SKM-1 treated with dmso at 0.1 percent for 144 hours (cell line): ENCODE data around the gene ANXA4.

ENCODE experiments used
- DNase-seq: peaks from one replicate; lab custom pipeline; 2025; ENCODE audit not compliant: unreplicated experiment; lab: John Stamatoyannopoulos, UW

The ANXA4 gene

DNA sequence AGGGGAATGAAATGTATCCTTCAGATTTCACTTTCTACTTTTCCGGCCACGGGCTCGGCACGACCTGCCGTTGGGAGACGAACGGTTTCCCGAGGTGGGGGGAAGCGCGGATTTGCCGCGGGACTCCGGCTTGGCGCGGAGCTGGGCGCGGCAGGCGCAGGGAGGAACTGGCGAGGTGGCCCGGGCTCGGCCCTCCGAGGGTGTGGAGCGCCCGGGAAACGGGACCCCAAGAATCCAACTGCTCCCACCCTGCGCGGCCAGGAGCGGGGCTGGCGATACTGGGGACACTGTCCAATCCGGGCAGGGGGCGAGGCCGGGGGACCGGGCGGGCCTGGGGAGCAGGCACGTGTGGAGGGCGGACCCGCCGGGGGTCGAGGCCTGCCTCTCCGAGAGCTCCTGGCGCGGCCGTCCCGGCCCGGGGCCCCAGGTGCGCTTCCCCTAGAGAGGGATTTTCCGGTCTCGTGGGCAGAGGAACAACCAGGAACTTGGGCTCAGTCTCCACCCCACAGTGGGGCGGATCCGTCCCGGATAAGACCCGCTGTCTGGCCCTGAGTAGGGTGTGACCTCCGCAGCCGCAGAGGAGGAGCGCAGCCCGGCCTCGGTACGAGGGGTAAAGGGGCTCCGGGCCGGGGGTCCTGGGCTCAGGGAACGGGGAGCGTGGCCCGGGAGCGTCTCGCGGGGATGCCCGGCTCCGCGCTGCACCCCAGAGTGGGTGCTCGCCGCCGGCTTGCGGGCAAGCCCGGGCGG is at the start of gene ANXA4:
ANXA4 (plus strand) TSS at position 560 of the 747 bp plus-strand sequence. CDS start 39,432 bp downstream, outside the sequence.
- peak; percentile 52 for DNase-seq

DNA sequence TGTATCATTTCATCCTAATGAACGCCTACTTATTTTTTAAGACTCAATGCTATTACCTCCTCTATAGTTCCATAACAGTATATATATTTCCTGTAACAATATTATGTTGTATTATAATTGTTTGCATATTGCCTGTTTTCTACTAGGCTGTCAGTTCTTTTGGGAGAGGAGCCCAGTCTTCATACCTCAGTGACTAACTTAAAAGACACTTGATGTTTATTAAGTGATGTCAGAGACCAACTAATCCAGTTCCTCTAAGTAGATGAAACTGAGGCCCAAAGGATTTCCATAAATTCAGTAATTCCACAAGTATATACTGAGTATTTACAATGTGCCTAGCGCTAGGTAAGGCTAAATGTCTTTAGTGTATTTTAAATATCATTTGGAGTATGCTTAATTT is 49.5 kb upstream of the ANXA4 start:
- no peak for DNase-seq

DNA sequence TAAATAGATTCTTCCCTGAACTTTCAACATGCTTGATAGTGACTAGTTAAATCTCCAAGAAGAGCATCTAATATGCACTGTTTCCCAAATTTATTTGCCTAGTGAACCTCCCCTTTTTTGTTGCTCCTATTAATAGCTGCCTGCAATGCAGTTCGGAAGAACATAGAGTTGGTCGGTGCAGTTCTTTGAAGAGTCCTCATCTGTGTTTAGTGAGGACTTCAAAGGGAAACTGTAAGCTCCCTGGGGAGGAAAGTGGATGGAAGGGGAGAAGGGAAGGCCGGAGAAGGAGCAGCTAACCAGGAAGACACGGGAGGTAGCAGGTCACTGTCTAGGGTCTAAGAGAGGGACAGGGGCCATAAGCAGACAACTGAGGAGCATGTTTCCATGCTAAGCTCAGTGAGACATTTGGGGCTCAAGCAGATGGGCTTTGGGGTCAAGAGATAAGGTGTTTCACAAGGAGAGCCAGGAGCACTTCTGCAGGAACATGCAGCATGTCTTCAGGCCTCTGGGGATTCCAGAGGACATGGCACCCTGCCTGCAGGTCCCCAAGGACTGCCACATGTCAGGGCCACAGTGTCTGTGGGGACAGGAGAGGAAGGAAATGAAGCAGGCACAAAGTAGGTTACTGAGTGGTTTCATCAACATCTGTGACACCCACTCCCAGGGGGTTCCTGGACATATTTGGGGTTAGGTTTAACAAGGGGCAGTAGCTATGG is 48.7 kb upstream of the ANXA4 start:
- peak; percentile 22 for DNase-seq

DNA sequence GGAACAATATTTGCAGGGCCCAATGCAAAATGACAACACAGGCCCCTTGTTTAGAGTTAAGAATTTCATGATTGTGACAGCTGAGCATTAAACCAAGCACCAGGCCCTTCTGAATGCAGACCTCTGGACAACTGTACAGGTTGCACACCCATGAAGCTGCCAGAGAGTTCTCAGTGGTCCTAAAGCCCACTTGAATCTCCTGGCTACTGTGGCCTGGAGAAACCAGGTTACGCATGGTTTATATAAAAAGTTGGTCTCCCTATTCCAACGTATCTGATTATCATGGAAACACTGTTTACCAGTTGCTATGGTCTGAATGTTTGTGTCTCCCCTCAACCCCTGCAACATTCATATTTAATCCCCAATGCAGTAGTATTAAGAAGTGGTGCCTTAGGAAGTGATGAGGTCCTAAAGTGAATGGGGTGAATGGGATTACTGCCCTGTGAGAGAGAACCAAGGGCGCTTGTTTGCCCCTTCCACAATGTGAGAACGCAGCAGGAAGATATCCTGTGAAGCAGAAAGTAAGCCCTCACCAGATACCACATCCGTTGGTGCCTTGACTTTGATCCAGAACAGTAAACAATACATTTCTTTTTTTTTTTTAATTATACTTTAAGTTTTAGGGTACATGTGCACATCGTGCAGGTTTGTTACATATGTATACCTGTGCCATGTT is 48.0 kb upstream of the ANXA4 start:
- DNase-seq: no peak

DNA sequence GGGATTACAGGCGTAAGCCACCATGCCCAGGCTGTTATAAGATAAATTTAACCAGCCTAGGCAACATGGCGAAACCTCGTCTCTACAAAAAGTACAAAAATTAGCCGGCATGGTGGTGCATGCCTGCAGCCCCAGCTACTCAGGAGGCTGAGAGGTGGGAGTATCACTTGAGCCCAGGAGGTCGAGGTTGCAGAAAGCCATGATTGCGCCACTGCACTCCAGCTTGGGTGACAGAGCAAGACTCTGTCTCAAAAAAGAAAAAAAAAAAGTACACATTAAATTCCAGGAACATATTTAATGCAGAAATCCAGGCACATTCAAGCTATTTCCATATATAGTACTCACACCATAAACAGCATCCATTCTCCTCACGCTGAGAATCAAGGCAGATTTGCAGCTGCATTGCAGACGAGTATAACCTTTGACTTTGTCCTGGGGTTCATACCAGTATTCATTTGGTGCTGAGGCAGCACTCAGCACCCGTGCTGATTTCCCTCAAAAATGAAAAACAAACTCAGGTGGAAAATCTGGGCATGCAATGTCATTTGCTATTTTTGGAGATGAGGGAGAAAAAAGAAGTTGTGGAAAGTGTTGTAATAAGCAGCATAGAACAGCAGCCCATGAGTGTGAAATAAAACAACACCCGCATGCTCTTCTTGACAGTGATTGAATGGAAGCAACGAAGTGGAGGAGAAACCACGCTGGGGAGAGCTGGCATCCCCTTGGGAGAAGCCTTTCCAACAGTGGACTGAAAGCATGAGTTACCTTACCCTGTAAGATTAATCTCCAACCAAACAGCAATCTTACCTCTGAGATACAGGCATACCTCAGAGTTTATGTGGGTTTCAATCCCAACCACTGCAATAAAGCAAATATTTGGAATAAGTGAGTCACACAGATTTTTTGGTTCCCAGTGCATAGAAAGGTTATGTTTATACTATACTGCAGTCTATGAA is 46.8 kb upstream of the ANXA4 start:
- peak; percentile 21 for DNase-seq

DNA sequence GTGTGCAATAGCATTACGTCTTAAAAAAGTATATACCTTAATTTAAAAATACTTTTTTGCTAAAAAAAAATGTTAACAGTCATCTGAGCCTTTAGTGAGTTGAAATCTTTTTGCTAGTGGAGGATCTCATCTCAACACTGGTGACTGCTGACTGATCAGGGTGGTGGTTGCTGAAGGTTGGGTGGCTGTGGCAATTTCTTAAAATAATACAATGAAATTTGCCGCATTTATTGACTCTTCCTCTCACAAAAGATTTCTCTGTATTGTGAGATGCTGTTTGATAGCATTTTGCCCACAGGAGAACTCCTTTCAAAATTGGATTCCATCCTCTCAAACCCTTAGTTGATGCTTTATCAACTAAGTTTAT is 46.1 kb upstream of the ANXA4 start:
- DNase-seq: no peak

DNA sequence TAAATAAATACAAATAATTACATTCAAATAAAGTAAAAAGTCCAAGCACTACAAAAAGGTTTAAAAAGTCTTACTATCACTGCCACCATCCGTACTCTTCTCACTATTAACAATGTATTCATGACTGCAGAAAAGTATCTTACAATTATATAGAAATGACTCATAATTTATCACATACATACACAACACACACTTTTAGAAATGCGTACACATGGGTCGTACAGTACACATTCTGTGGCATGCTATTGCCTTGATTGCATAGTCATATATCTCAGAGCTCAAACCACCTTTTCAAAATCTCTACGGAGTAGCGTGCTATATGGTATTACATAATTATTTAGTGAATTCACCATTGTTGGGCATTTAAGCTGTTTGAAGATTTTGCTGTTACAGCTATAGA is 41.6 kb upstream of the ANXA4 start:
- DNase-seq: no peak

DNA sequence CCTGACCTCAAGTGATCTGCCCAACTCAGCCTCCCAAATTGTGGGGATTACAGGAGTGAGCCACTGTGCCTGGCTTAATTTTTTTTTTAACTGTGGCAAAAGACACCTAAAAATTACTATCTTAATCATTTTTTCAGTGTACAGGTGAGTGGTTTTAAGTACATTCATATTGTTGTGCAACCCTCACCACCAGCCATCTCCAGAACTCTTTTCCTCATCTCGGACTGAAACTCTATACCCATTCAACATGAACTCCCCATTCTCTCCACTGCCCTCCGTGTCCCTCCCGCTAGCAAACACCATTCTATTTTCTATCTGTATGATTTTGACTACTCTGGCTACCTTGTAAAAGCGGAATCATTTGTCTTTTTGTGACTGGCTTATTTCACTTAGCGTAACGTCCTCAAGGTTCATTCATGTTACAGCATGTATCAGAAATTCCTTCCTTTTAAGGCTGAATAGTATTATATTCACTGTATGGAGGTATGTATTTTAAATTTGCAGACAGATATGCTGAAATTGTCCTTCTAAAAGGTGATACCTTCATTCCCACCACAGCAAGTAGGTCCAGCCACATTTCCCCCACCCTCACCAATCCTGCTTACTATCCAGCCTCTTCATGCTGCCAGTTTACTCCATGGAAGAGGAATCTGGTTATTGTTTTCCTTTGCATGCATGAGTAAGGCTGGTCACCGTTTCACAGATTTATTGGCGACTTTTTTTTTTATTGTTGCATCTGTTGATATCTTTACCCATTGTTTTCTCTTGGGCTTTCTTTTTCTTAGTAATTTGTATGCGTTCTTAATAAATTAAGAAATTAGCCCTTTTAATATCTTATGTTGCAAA is 40.6 kb upstream of the ANXA4 start:
- no peak for DNase-seq

DNA sequence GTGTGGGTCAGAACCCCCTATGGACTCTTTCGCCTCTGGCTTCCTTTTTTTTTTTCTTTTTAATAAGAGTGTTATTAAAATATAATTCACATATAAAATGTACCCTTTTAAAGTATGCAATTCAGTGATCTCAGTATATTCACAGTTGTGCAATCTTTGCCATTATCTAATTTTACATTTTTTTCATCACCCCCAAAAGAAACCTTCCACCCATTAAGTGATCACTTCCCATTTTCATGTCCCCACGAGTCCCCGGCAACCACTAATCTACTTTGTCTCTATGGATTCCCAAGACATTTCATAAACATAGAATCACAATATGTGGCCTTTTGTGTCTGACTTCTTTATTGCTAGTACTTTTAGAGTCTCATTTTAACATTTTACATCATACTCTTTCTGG is 38.7 kb upstream of the ANXA4 start:
- DNase-seq: peak; percentile 74

DNA sequence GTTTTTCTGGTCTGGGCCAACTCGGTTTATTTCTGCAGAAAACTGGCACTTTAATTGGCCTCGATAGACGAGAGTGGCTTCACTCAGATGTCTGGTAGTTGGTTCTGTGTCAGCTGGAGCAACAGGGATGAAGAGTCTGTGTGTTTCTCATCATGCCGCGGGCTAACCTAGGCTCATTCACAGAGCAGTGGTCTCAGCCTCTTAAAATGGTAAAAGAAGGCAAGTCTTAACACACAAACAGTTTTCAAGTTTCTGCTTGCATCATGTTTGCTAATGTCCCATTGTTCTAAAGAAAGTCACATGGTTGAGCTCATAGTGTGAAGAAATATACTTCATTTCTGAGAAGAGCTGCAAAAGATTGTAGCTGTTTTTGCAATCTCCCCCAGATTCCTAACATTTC is 37.5 kb upstream of the ANXA4 start:
- DNase-seq: peak; percentile 39

DNA sequence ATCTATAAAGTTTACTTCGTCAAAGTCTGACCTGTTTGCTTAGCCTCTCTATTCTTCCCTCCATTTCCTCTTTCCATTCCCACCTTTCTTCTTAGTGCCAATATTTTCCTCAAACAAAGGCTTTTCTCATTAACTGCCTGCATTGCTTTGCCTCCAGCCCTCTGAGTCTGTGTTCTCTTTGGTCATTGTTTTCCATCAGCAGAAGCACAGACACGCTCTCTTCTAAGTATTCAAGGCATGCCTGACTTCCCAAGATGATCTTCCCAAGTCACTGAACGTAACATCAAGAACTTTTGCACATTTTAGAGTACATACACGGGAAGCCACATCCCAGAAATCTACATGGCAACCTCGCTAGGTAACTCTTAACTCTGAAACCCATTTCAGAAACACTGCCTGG is 32.6 kb upstream of the ANXA4 start:
- DNase-seq: no peak

DNA sequence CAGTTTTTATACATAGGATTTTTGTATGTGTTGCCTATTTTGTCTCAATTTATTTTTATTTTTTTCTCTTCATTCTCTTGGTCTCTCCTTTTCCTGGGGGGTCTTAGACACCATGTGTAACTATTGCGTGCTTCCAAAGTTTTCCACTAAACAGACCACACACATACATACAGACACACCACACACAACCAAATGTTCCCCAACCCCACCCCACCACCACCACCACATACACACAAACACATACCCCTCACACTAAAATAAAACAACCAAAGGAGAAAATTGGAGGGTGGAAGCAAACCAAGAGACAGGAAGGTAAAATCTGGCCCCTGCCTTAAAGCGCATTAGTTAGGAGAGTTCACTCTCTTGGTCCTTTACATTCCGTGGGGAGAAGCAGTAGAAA is 30.0 kb upstream of the ANXA4 start:
- DNase-seq: no peak

DNA sequence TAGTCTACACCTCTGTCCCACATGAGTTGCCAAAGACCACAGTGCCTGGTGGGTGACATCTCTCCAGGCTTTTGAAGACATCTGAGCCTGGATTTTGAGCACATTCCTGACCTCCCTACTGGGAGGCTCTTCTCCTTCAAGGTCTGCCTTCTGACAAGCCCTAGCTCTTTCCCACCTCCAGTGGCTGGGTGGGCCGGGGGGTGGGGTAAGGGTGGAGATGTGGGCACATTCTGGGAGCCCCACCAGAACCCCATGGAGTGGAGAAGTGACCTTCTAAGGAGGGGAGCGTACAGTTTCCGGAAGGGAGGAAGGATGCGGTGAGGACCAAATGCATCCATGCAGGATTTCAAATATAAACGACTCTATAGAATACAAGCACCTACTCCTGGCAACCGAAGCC is 27.9 kb upstream of the ANXA4 start:
- DNase-seq: no peak

DNA sequence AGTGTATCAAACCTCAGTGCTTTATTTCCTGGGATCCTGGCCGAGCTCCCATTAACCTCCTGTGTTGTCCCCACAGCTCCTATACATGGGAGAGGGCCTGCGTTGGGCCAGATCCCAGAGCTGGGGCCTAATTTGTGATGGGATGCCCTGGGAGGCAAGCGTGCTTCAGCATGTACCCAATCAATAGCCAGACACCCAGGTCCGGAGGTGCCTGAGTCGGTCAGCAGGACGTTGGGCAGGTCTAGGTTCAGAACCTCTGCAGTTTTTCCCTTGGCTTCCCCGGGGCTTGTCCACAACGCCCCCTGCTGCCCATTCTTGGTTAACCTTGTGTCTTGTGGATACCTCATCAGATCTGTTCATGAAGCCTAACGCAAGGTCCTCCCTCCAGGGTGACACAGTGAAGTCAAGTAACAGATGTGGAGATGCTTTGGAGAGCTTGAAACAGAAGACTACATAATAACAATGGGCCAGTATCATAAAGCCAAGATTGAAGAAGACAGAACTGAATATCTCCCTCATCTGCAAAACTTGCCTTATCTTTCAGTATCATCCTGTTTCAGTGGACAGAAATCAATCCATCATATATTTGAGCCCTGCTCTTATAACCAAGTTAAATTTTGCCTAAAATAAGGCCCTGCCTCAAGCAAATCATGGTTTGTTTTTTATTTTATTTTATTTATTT is 27.3 kb upstream of the ANXA4 start:
- DNase-seq: peak; percentile 74

DNA sequence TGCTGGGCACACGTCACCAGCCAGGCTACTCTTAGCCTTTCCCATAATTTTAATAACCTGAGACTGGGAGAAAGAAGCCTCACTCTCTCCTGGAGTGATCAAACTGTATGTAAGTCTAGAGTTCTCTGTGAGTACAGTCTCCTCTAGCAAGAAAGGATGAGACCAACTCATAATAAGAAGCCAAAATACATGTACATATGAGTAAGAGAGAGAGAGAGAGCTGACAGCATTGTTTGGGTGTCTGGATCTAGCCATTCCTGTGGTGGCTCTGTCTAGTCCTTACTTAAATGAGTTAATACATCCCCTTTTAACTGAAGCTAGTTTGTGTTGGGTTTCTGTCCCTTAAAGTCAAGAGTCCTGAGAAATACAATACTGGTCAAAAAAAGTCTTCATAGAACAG is 26.0 kb upstream of the ANXA4 start:
- no peak for DNase-seq

DNA sequence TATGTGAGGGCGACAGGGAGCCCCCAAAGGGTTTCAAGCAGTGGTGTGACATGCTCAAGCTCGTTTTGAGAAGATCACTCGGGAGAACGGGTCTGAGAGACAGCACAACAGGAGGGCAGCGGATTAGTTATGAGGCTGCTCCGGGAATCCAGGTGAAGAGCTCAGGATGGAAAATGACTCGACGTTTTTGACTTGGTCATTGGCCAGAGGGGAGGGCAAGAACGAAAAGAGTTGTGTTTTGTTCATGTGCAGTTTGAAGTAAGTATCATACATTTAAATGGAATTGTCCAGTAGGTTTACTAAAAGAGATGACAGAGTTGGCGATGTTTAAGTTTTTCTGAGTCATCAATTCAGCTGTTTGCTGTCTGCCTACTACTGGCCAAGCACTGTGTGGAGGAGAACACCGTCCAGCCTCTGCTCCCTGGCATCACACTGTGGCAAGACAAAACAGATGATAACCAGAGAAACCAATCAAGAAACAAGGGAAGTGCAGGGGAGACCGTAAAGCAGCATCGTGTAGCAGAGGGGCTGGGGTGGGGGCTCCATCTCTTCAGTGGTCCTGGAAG is 25.3 kb upstream of the ANXA4 start:
- DNase-seq: no peak

DNA sequence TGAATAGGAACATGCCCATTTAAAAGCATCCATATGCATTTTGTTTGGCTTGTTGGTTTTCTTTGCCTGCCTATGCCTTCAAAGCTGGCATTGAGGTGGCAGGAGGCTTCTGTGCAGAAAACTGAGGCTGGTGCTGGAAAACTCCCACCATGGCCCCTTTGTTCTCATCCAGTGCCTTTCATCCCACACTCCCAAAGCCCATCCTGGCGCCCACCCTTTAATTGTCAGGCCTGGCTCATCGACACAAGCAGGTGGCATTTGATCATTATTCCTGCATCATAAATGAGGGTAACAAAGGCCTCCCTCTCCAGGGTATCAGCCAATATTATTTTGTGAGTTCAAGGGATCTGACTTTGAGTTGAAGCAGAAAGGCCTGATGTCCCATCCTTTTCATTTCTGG is 24.7 kb upstream of the ANXA4 start:
- DNase-seq: no peak

DNA sequence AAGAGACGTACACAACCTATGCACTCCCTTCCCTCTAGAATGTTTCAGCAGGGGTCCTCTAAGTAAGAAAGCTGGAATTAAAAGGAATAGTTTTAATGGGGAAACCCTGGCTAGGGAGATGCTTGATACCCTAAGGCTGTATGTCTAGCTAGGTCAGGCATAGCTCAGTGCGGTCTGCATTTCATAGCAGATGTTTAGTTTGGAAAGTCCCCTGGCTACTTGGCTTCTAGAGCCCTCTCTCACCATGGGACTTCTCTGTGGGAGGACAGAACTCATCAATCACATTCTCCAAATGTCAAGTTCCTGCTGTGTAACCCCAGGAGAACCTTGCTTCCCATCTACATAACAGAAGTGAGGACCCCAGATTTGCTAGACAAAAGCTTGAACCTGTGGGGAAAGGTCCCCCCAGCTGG is 24.1 kb upstream of the ANXA4 start:
- no peak for DNase-seq

DNA sequence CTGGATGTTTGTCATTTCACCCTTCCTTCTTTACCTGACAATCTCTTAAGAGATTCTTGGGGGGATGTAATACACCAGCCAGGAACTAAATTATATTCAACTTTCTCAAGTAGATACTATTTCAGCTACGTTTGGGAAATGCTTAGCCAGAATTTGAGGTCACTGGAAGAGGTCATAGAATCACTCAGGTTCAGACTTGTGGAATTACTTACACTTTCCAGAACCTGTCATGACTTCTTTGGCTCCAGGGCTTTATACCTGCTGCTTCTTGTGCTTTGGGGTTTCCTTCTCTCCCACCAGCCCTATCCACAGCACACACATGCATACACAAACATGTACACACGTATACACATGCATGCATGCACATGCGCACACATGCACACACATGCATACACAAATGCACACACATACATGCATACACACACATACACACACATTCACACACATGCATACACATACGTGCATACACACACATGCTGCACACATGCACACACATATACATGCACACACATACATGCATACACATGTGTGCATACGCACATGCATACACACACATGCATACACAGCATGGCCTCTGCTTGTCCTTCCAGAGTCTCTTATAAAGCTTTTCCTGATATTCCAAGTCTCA is 23.5 kb upstream of the ANXA4 start:
- DNase-seq: no peak
